Measurements from ENCODE around the gene SOX15.

- TF ChIP-seq CTCF (IDR thresholded peaks at IDR 0.05): no peak
- TF ChIP-seq POLR2A (IDR thresholded peaks at IDR 0.05): no peak
Measured at GRCh38 chr17:7562208-7562605, 27.7 kb downstream of the SOX15 start.
